Lung (tissue), 12 donors: ENCODE results near the gene PRKAG1. TPM values are rescaled to one million over a fixed set of nuclear protein-coding genes. Genes with fewer than 3 reads are reported as not detected.

Experiments used
- ATAC-seq: fragments of 200-7000 bp; cut with Tn5 transposase; one replicate; pipeline ENCODE4 v1.9.1; 2020; ENCODE audit warnings: moderate number of reproducible peaks; ENCODE audit not compliant: insufficient read depth, low FRiP score
- DNase-seq, 3 donors: peaks; one replicate each; pipeline ENCODE4 v3.0.0-alpha.2; 2013 to 2017
- H3K27ac ChIP-seq, 2 donors: one replicate each; pipeline ENCODE4 v1.5.1; 2013; ENCODE audit warnings: mild to moderate bottlenecking in 2 of 2, moderate library complexity in 2 of 2, control low read depth in 1 of 2, inconsistent platforms in 1 of 2, low read depth in 1 of 2, low read length in 1 of 2
- H3K27me3 ChIP-seq, 3 donors: one replicate each; pipeline ENCODE4 v1.5.1; 2013; ENCODE audit warnings: low read length in 2 of 3; ENCODE audit not compliant: control insufficient read depth in 3 of 3, insufficient read depth in 3 of 3
- H3K36me3 ChIP-seq, 4 donors: one replicate each; pipeline ENCODE4 v1.5.1; 2013; ENCODE audit warnings: low read length in 4 of 4, mild to moderate bottlenecking in 1 of 4, moderate library complexity in 1 of 4; ENCODE audit not compliant: control insufficient read depth in 4 of 4, insufficient read depth in 4 of 4
- H3K4me1 ChIP-seq, 5 donors: one replicate each; pipeline ENCODE4 v1.5.1; 2013; ENCODE audit warnings: low read length in 5 of 5, mild to moderate bottlenecking in 2 of 5, moderate library complexity in 1 of 5; ENCODE audit not compliant: control insufficient read depth in 5 of 5, insufficient read depth in 5 of 5
- H3K4me3 ChIP-seq: one replicate; pipeline ENCODE4 v1.5.1; 2013; ENCODE audit warnings: mild to moderate bottlenecking, control low read depth, moderate library complexity
- H3K9ac ChIP-seq, 2 donors: one replicate each; pipeline ENCODE4 v1.5.1; 2013; ENCODE audit warnings: low read length in 2 of 2, control low read depth in 1 of 2; ENCODE audit not compliant: insufficient read depth in 1 of 2
- H3K9me3 ChIP-seq, 4 donors: one replicate each; pipeline ENCODE4 v1.5.1; 2013; ENCODE audit warnings: low read length in 3 of 4, mild to moderate bottlenecking in 1 of 4, moderate library complexity in 1 of 4; ENCODE audit not compliant: control insufficient read depth in 4 of 4, insufficient read depth in 3 of 4
- WGBS, 2 donors: extraction: QIAGEN DNeasy Blood & Tissue Kit; methylation state at CpG; one replicate each; pipeline ENCODE4 v1.1.7; 2013; 5-methylcytosine and 5-hydroxymethylcytosine counted together
- polyA plus RNA-seq, 2 donors: library from polyadenylated mRNA; stranded (reverse); fragments of 200-250 nt; gene quantifications; one replicate each; pipeline ENCODE4 v1.2.1, GENCODE V29; 2013
- total RNA-seq, 2 donors: library from RNA; depleted of rRNA in 1 of 2; stranded (reverse); fragments of >200 nt in 1 of 2; gene quantifications; one replicate each; pipeline ENCODE4 v1.2.1, GENCODE V29; 2014 to 2021
- TF ChIP-seq, protein P1 (sequence below): IDR thresholded peaks from 2 replicates; pipeline ENCODE4 v1.5.1; 2012; ENCODE audit warnings: mild to moderate bottlenecking; ENCODE audit errors: control extremely low read depth, extremely low read depth
- donor health status: control.
- donor health status: control.
- donor health status: Bipolar disorder and iron deficiency.
- donor health status: healthy.
- donor health status: DM: yes; HTN: yes; CAD: no.

PRKAG1 gene
- total and polyA plus RNA-seq, 4 donors: 33.1 to 54.5 (median 49.6) TPM

DNA sequence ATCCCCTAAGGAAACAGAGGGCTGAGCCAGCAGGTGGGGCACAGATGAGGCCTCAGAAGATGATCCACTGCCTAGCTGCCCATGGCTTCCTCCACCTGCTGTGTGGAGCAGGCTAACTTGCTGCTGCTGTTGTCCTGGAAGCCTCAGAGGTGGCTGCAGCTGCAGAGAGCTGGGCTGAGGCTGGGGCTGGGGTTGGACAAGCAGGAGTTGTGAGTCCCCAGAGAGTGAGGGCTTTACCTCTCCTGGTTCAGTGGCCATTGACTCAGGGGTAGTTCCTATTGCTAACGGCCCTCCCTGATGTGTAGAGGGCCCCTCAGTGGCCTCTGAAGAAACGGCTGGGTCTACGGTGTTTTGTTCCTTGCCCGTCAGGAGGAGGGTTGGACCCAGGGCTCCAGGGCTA, 13.7 kb upstream of the PRKAG1 start:
- Histone ChIP-seq H3K4me3 (no peak overlapping the region), H3K9ac (no peak overlapping the region), H3K36me3 (peaks cover 16 to 69% (median 58%) of the 10 kb centered on the region in 4 donors), H3K27ac (no peak overlapping the region), H3K9me3 (no peaks in the 10 kb centered on the region), H3K27me3 (no peaks in the 10 kb centered on the region), H3K4me1 (peaks cover 0 to 4% (median 0%) of the 10 kb centered on the region in 5 donors)
- DNase-seq (no peak), ATAC-seq (no peak)
- WGBS, 2 donors: 75 to 84% methylated on average over 4 of the region's 4 CpGs
- TF ChIP-seq, protein P1, sequence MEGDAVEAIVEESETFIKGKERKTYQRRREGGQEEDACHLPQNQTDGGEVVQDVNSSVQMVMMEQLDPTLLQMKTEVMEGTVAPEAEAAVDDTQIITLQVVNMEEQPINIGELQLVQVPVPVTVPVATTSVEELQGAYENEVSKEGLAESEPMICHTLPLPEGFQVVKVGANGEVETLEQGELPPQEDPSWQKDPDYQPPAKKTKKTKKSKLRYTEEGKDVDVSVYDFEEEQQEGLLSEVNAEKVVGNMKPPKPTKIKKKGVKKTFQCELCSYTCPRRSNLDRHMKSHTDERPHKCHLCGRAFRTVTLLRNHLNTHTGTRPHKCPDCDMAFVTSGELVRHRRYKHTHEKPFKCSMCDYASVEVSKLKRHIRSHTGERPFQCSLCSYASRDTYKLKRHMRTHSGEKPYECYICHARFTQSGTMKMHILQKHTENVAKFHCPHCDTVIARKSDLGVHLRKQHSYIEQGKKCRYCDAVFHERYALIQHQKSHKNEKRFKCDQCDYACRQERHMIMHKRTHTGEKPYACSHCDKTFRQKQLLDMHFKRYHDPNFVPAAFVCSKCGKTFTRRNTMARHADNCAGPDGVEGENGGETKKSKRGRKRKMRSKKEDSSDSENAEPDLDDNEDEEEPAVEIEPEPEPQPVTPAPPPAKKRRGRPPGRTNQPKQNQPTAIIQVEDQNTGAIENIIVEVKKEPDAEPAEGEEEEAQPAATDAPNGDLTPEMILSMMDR: no peak

DNA sequence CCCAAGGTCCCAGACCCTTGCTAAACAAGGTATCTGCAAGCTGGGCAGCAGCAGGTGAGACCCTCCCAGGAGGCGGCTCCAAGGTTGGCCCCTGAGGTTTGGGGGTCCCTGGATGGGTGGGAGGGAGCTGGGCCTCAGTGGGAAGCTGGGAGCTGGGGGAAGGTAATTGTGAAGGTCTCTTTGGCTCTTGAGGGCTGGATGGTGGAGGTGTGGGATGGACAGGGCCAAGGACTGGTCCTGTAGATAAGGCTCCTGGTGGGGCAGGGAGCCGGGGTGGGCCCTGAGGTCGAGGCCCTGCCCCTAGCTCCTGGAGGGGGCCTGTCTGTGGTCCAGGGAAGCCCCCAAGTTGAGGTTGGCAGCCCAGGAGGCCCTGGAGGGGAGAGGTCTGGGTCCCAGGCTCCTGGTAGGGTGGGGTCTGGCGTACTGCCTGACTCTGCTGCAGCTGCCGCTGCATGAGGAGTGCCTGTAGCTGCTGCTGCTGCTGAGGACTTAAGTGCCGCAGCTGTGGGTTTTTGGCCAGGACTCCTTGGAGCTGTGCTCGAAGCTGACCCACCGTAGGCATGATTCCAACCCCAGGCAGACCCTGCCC, 13.1 kb upstream of the PRKAG1 start:
- Histone ChIP-seq H3K4me1 (peaks cover 0 to 4% (median 0%) of the 10 kb centered on the region in 5 donors), H3K27me3 (no peaks in the 10 kb centered on the region), H3K36me3 (peaks cover 16 to 68% (median 55%) of the 10 kb centered on the region in 4 donors), H3K9me3 (no peaks in the 10 kb centered on the region), H3K27ac (no peak overlapping the region), H3K4me3 (no peak overlapping the region), H3K9ac (no peak overlapping the region)
- TF ChIP-seq, protein P1: no peak
- DNase-seq (no peak), ATAC-seq (no peak)
- WGBS, 2 donors: 91 to 92% methylated on average over 8 of the region's 8 CpGs

DNA sequence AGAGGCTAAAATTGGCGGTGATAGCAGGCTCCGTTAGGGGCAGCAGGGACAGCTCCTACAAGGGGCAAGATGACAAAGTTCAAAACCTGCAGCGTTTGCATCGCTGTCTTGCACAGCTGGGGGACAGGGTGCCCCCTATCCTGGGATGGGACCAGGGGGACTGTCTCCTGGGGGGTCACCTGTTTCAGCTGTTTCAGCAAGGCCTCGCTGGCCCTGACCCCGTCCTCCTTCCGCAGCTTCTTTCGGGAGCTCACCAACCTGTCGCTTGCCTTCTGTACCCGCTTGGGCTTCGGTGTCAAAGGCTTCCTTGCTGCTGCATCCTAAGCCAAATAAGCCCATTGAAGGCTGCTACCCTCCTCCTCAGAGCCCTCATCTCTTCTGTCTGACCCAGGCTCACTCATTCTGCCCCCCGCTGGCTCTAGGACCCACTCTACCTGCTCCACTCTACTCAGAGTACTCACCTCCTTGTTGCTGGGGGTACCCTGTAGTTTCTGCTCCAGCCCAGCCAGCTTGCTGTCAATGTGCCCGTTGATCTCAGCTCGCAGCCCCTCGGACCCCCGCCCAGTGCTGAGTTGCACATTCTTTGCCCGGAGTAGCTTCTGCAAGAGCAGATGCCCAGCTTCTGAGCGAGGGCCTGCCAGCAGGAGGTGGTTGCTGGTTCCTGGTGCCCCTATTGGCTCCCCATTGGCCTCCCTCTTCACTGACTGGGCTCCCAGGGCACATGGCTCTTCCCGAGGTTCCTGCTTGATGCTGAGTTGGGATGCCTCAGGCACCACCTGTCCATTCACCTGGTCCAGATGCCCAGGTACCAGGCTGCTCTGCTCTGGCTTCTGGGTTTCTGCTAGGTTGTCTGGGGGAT, 12.4 kb upstream of the PRKAG1 start:
- no peak overlapping the region for H3K27ac ChIP-seq
- TF ChIP-seq, protein P1: no peak
- peaks cover 0 to 4% (median 0%) of the 10 kb centered on the region in 5 donors for H3K4me1 ChIP-seq
- 96 to 98% methylated on average over 19 of the region's 19 CpGs for WGBS, 2 donors
- DNase-seq: no peak
- no peak overlapping the region for H3K9ac ChIP-seq
- peaks cover 21 to 76% (median 61%) of the 10 kb centered on the region in 4 donors for H3K36me3 ChIP-seq
- ATAC-seq: no peak
- H3K4me3 ChIP-seq: no peak overlapping the region
- no peaks in the 10 kb centered on the region for H3K27me3 ChIP-seq
- H3K9me3 ChIP-seq: peaks cover 0 to 2% (median 0%) of the 10 kb centered on the region in 4 donors
